ENCODE measurements around the gene BNC2.
A peak's percentile ranks its signal among the peaks of the same experiment; 100 is the strongest.

BNC2 gene

DNA sequence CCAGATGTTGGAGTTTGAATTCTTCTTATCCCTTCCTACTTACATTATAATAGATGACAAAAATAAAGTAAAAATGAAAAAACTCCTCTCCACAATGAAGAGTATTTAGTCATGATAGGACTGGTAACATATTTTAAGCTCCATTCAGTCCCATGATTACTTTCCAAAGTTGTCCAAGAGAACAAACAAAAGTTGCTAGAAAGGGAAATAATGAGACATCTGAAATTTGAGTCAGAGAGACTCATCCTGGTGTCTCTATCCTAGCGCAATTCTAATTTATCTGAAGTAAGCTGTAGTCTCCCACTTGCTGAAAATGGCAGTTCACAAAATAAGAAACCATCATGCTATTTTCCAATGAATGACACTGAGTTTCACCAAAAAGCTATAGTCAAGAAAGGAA, 152.2 kb downstream of the BNC2 start:
- no peak for DNase-seq

DNA sequence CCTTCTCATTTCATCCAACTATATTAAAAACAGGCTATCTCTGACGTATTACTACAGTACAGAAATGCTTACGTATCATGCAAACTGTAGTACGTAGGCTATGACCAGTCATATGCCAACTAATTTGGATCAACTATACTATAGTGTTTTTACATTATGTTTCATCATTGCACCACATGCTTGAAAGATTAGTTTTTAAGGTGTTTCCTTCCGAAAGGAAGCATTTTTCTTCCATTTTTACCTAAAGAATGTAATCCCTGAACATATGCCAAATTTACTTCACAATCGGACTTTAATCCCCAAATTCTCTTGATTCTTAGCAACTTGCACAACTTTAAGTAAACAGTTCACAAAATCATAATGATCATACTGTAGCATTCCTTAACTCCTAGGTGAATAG, 153.9 kb downstream of the BNC2 start:
- DNase-seq: no peak

DNA sequence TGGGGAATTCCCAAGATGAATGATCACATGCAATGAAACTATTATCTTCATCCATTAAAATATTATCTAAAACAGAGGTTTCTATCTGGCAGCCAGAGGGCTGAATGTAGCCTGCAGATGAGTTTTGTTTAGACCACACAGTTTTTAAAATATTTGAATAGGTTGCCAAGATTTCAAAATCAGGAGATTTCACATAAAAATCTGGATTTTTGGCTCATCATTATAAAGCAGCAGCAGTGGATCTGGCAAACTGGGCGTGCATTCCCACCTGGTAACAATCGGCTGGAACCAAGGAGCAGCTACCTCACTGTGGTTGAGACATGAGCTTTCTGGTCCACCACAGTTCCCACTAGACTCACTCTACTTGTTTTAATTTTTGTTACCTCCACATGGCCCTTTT, 155.1 kb downstream of the BNC2 start:
- no peak for DNase-seq

DNA sequence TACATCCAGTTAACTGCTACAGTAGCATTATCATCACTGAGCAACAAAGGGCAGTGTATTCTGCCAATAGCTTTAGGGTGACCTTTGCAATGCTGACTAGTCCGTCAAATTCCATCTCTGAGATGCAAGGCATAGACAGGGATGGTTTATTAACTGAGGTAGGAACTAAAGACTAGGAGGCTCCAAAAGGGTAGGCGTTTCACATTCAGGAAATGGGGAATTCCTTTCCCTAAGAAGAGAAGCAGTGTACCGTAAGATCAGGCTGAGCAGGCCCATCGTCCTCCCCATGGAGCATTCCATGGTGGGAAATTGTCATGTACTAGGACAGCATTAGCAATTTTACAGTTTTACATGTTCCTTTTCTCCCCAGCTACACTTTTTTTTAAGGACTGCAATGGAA, 157.7 kb downstream of the BNC2 start:
- no peak for DNase-seq

- no peak for DNase-seq
Measured at GRCh38 chr9:16710888-16711287, 159.6 kb downstream of the BNC2 start.

GRCh38 chr9:16709924-16710323, 160.5 kb downstream of the BNC2 start:
- DNase-seq: no peak

DNA sequence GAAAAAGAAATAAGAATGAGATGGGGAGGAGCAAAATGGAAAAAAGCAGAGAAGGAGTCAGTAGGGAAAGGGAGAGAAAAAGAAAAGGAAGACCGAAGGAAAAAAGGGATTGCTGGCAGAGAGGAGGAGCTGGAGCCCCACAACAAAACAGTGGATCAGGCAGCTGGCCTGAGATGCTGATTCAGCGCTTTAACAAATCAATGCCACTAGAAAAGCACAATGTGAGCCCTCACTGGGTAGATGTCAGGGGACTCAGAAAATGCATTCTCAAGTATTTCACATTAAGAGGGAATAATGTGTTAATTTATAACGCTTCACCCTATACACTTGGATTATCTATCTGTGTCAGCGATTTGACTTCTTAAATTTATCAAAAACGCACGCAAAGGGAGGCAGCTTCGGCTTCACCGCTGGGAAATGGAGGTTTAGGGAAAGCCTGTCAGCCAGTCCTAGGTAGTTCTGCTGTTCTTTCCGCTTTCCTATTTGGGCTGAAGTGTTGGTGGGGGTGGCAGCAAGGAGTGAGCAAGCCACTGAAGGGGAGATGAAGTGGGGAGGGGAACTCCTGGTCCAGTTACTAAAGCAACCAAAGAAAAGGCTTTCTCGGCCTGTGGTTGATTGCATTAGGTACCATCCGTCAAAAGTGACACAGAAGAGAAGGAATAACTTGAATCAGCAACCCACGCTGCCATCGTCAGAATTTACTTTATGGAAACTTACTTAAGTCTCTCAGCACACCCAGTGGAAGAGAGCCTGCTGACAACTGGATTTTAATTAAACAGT, 161.6 kb downstream of the BNC2 start:
- DNase-seq: no peak

DNA sequence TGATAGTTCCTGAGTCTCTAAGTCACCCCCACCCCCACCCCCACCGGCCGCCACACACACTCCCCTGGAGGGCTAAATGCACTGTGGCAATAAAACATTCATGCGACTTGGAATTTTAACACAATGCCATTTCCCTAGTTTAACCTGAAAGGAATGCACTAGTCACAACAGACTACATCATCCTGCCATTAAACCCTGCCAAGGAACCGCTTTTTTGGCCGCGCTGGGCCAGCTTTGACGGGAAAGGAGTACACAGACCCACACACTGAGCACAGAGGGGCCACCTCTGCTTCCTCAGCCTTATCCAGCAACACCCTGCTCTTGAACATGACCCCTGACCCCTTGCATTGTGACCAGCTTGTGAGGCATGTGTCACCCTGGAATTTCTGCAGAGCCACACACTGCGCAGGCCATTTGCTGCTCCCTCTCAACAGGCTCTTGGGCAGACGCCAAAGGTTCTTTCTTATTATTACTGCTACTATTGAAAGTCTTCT, 165.3 kb downstream of the BNC2 start:
- peak in 17 of 56 donors; percentile 2 to 65 (median 13) for DNase-seq

- DNase-seq: peak in 1 of 56 donors; percentile 4
Measured at GRCh38 chr9:16704116-16705110, 166.1 kb downstream of the BNC2 start.

- DNase-seq: no peak
Measured at GRCh38 chr9:16701347-16701746, 169.1 kb downstream of the BNC2 start.

- DNase-seq: no peak
Measured at GRCh38 chr9:16693616-16694015, 176.9 kb downstream of the BNC2 start.

DNA sequence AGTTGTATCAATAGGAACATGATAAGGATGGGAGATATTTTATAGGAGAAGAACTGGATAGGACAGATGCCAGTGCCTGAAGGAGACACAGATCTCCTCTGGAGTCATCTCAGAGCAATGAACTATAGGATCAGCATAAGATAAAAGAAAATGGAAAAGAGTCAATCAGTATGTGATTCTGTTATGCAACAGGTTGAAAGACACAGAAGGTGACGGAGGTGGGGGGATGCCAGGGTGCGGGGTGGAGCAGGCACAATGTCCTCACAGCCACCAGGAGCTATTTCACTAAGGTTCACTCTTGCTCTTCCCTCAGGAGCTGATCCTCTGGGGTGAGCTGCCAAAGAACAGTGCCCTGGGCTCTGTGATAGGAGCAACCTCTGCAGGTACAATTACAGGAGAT, 179.8 kb downstream of the BNC2 start:
- DNase-seq: no peak

- DNase-seq: no peak
Measured at GRCh38 chr9:16690205-16690604, 180.3 kb downstream of the BNC2 start.

GRCh38 chr9:16689351-16689938, 181.0 kb downstream of the BNC2 start:
- DNase-seq: no peak

GRCh38 chr9:16688814-16689213, 181.7 kb downstream of the BNC2 start:
- DNase-seq: no peak

DNA sequence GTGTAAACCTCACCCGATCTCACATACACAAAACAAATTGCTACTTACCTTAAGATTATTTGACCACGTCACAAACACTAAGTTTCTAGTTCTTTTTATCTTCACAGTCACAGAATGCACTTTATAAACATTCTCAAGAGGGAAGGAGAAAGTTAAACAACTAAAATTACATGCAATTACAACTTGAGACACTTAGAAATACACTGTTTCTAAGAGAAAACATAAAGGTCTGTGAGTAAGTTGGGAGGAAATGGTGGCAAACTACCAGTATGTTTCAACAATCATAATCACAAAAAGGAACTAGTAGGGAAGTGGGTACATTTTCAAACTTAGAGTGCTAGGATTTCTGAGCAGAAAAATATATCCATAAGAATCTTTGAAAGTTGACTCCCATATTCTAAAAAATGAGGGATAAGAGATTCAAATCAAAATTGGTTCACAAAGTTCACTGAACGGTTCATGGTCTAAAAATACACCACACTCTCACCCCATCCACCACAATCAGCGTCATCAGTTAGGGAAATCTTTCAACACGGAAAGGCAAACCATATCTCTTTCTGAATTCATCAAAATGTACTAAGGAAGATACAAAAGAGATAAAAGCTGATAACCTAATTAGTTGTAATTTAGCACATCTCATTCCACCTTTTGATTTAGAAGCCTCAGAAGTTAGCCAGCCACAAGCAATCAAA, 182.6 kb downstream of the BNC2 start:
- no peak for DNase-seq

DNA sequence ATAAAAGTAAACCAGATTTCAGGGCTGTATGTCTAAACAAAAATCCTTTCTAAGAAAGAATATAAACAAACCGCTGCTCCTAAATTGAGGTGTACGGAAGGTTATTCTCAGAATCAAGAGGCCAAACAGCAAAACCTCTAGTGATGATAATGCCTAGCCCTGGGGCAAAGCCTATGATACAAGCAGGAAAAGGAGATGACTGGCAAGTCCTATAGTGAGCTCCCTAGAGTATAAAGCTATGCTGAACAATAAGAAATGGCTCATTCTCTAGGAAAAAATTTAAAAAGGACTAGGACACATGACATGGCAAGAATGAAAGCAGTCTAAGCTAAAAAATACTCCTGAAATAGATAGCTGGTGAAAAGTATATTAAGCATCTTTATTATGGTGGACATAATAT, 187.1 kb downstream of the BNC2 start:
- no peak for DNase-seq

DNA sequence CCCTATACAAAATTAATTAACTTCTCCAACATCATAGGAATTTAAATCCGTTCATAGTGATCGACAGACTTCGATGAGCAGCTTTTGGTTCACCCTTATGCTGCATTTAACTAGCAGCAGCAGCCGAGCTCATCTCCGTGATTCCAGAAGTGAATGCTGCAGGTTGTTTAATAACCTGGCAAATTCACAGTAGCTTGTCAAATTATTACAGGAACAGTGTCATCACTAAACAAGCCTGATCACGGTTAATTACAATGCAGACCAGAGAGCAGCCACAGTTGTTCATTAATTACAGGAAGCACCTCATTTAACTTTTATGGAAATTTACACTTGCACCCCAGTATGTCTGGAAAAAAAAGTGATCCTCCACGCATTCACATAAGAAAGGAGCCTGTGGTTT, 188.2 kb downstream of the BNC2 start:
- no peak for DNase-seq

GRCh38 chr9:16681652-16681987, 188.8 kb downstream of the BNC2 start:
- DNase-seq: no peak

- no peak for DNase-seq
Measured at GRCh38 chr9:16680975-16681651, 189.4 kb downstream of the BNC2 start.

- no peak for DNase-seq
Measured at GRCh38 chr9:16680541-16680940, 189.9 kb downstream of the BNC2 start.
